Measurements from ENCODE around the gene ZEB1.

Gene ZEB1

GRCh38 chr10:31317652-31318381 is 1.2 kb upstream of the ZEB1 start:
- intact Hi-C loops (cut with DNase I), result loop anchor here (2.0 to 10.0 kb wide), 3 partner anchors 186 to 533 kb away; partner anchors contain the start of gene ZNF438
- DNase-seq, result peak in 1 of 10 donors; percentile 18

GRCh38 chr10:31318382-31318853 is 598 bp upstream of the ZEB1 start:
- DNase-seq, result peak in 9 of 10 donors; percentile 19 to 87 (median 30)

GRCh38 chr10:31319602-31320549 is 860 bp downstream of the ZEB1 start:
- peak in 9 of 10 donors; percentile 2 to 81 (median 23) for DNase-seq
- intact Hi-C loops (cut with DNase I), result loop anchor here (2.0 to 10.0 kb wide), 5 partner anchors 188 to 535 kb away; partner anchors contain the start of gene ZNF438

More at GRCh38 chr10:31318382-31318853, 598 bp upstream of the ZEB1 start:
- intact Hi-C loops (cut with DNase I), result loop anchor here (2.0 to 10.0 kb wide), 3 partner anchors 186 to 534 kb away; partner anchors contain the start of gene ZNF438

- intact Hi-C loops (cut with DNase I), result loop anchor here (5.0 kb wide), 2 partner anchors 442 to 487 kb away; no protein-coding TSS in a partner anchor
- peak in 9 of 10 donors; percentile 11 to 87 (median 32) for DNase-seq
These were observed 1.7 kb downstream of the ZEB1 start for GRCh38 chr10:31320550-31321211.

- DNase-seq, result peak in 2 of 10 donors; percentile 4 to 50
- intact Hi-C loops (cut with DNase I), result loop anchor here (5.0 kb wide), 2 partner anchors 441 to 486 kb away; no protein-coding TSS in a partner anchor
These were observed 2.5 kb downstream of the ZEB1 start for GRCh38 chr10:31321396-31321941.

GRCh38 chr10:31322647-31323046 is 3.6 kb downstream of the ZEB1 start:
- intact Hi-C loops (cut with DNase I), result loop anchor here (5.0 kb wide), 2 partner anchors 440 to 485 kb away; no protein-coding TSS in a partner anchor
- DNase-seq, result no peak

GRCh38 chr10:31340343-31340742 is 21.3 kb downstream of the ZEB1 start:
- intact Hi-C loops (cut with DNase I), result no loop called here
- DNase-seq, result no peak

- intact Hi-C loops (cut with DNase I), result no loop called here
These were observed 22.5 kb downstream of the ZEB1 start for GRCh38 chr10:31341552-31341951.

GRCh38 chr10:31343009-31343408 is 24.0 kb downstream of the ZEB1 start:
- no peak for DNase-seq
- intact Hi-C loops (cut with DNase I), result no loop called here

More at GRCh38 chr10:31341552-31341951, 22.5 kb downstream of the ZEB1 start:
- no peak for DNase-seq

- DNase-seq, result no peak
- intact Hi-C loops (cut with DNase I), result no loop called here
These were observed 24.5 kb downstream of the ZEB1 start for GRCh38 chr10:31343551-31343950.

GRCh38 chr10:31345886-31346285 is 26.9 kb downstream of the ZEB1 start:
- intact Hi-C loops (cut with DNase I), result no loop called here
- DNase-seq, result no peak

- intact Hi-C loops (cut with DNase I), result no loop called here
- no peak for DNase-seq
These were observed 27.9 kb downstream of the ZEB1 start for GRCh38 chr10:31346953-31347352.

- DNase-seq, result no peak
- intact Hi-C loops (cut with DNase I), result no loop called here
These were observed 28.7 kb downstream of the ZEB1 start for GRCh38 chr10:31347705-31348104.

- intact Hi-C loops (cut with DNase I), result no loop called here
- no peak for DNase-seq
These were observed 31.9 kb downstream of the ZEB1 start for GRCh38 chr10:31350891-31351290.

GRCh38 chr10:31352436-31353226 is 33.6 kb downstream of the ZEB1 start:
- peak in 1 of 10 donors; percentile 52 for DNase-seq
- intact Hi-C loops (cut with DNase I), result no loop called here

- no peak for DNase-seq
- intact Hi-C loops (cut with DNase I), result no loop called here
These were observed 34.6 kb downstream of the ZEB1 start for GRCh38 chr10:31353574-31353973.

- intact Hi-C loops (cut with DNase I), result no loop called here
- DNase-seq, result no peak
These were observed 39.8 kb downstream of the ZEB1 start for GRCh38 chr10:31358688-31359330.

- intact Hi-C loops (cut with DNase I), result no loop called here
- no peak for DNase-seq
These were observed 41.0 kb downstream of the ZEB1 start for GRCh38 chr10:31359979-31360378.

Data from posterior cingulate gyrus (tissue), 11 donors.